Left forelimb (tissue), 1 donor: ENCODE data around the gene RPS6KA2.

Source experiments
- DNase-seq: peaks from one replicate; pipeline ENCODE4 v3.0.0-alpha.2; 2018; ENCODE audit warnings: low spot score

Gene RPS6KA2

DNA sequence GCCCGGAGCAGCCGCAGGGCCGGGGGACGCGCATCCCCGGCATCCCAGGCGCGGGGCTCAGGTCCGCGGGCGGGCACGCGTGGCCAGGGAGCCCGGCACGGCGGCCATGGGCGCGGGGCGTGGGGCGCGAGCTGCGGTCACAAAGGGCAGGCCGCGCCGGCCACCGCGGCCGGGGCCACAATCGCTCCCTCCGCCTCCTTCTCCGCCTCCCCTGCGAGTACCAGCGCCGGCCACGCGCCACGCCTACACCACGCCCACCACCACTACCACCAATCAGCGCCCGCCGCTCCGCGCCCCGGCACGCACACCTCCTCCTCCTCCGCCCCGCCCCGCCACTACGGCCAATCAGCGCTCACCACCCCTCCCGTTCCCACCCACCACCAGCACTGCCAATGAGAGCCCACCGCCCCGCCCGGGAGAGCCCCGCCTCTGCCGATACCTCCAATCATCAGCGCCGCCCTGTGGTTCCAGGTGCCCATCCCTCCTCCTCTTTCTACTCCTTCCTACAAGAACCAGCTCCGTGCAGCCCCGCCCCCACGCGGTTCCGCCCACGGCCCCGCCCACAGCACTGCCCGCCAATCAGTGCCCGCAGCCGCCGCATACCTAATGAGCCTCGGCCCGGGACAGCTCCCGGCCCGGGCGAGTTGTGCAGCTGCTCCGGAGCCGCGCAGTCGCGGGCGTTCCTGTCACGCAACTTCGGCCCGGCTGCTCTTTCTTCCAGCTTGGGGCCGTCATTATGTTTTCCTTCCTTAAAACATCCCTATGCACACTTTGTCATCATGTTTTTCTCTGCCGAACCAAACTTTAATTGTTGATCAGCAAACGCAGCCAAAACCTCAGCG is at the start of gene RPS6KA2:
TSS of gene RPS6KA2 (minus strand) at position 219 of the 842 bp plus-strand sequence. CDS start 232 bp downstream, outside the sequence.
- peak; percentile 100 for DNase-seq

DNA sequence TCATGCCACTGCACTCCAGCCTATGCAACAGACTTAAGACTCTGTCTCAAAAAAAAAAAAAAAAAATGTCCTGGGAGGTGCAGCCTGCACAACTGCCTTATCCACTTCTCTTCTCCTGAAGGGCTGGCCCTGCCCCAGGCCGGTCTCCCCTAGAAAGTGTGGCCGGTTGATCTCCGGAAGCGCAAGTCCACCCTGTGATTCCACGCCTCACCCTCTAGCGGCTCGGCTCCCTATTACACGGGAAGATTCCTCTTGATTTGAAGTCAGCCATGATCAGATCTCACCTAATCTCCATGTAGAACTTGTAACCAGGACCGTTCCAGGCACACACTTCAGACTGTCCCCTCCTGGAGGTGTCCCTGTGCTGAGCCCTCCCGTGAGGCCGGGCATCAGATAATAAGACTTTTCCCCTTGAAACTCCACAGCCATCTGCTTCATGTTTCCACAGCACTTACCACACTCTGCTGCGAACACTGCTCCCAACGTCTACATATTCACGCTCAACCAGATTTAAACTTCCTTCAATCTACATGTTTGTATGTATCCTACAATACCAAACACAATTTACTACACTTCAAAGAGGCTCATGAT is 49.3 kb upstream of the RPS6KA2 start:
- no peak for DNase-seq

DNA sequence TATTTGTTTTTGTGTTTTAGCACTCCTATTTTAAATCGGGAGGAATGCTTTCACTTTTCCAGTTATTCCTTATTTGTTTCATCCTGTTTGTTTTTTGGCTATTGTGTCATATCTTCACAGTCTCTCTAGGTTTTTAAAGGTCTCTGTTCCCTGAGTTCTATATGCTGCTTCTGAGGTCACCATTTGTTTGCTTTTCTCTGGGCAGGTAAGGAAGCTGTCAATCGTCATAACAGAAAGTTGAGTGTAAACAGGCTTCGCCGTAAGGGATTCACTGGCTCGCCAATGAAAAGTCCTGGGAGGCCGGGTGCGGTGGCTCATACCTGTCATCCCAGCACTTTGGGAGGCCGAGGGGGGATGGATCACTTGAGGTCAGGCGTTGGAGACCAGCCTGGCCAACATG is 48.7 kb upstream of the RPS6KA2 start:
- no peak for DNase-seq

DNA sequence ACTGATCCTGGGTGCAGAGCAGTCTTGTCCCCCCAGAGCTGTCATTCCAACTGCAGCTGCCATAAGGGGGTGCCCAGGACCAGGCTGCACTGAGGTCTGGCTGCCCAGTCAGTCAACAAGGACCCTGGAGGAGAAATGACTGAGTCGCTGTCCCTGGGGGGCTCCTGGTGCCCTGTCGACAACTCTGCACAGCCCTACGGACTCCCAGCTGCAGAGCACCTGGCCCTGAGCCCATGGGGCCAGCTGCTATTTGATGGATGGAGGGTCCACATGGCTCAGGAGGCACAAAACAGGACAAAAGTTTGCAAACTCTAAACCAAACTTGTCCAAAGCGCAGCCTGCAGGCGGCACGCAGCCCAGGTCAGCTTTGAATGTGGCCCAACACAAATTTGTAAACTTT is 46.3 kb upstream of the RPS6KA2 start:
- no peak for DNase-seq

DNA sequence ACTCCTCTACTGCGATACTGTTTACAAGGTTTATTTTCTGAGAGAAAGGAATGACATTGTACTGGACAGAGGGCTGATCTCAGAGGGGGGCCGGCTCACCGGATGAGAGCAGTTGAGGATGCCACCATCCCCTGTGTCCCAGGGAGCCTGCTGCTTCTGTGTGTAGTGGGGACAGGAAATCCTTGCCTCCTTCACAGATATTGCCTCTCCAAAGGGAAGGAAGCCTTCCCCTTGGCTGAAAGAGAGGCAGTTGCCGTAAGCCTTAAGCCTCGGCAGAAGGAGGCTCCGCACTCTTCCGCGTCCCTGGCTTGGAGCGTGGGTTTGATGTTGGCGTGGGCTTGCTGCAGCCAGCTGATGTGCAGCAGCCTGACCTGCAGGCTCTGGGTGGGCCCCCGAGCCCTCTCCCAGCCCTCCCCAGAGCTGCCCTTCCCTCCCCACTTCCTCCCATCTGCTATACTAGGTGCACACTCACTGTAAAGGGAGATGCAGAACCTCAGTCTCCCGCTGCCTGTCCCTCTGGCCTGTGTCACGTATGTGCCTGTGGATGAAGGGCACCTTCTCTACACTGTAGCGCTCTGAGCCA is 45.7 kb upstream of the RPS6KA2 start:
- DNase-seq, result no peak

DNA sequence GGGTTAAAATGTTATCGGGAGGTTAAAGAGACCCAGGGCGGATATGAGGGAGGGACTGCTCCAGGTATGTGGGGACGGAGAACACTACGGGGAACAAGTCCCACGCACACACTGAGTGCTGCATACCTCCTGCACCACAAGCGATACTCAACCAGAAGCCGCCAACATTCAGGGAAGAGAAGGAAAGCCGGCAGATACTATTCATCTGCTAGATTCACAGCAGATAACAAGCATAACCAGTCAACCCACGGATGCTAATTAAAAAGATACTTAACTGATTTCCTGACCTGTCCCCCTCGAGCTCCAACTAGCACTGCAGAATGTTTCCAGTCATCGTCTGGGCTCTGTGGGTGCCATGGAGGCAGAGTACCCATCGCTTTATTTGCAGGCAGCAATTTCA is 45.1 kb upstream of the RPS6KA2 start:
- no peak for DNase-seq

DNA sequence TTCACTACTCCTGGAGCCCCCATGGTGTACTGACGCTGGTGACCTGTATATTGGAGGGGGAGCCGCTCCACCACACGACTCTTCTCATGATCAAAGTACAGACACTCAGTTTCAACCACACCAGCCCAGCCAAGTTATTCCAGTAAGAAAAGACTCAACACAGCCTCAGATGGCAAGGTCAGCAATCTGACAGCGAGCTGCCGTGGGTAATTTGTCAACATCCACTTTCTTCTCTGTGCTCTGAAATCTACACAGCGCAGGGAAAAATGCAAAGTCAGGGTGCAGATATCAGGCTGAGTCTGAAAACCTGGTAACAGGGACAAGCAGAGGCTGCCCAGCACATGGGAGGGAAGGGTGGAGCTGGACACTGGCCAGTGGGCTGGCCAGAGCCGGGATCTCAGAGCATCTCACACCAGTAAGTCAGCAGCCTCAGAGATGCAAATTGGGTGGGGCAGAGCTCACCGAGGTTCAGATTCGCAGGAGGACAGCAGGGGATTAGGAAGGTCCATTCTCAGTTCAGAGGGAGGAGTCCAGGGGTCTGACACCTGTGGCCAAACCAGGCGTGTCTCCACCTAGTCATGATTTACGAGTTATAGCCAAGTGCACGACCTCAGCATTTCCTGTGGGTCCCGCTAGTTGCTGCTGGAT is 44.5 kb upstream of the RPS6KA2 start:
- no peak for DNase-seq

DNA sequence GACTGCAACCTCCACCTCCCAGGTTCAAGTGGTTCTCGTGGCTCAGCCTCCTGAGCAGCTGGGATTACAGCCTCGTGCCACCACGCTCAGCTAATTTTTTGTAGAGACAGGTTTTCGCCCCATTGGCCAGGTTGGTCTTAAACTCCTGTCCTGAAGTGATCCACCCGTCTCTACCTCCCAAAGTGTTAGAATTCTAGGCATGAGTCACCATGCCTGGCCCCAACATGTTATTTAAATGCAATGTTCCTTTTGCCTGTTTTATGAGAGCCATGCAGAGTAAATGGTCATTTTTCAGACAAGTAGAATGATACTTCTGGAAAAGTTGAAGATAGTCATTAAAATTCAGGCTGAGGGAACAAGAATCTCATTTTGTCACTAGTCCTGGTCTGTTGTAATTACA is 43.8 kb upstream of the RPS6KA2 start:
- no peak for DNase-seq

DNA sequence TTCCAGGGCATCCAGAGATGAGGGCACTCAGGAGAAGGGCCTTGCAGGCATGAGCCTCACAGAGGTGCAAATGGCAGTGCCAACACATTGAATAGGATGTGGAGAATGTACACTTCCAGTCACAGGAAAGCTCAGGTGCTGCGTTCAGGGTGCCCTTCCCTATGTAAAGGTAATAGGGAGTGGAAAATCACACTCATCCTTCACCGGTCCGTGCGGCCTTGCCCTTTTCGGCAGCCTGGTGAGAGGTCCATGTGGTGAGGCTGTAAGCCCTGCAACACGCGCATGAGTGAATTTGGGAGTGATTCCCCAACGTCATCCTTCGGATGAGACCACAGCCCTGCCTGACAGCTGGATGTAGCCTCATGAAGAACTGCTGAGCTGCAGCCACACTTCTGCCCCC is 43.0 kb upstream of the RPS6KA2 start:
- DNase-seq, result no peak

DNA sequence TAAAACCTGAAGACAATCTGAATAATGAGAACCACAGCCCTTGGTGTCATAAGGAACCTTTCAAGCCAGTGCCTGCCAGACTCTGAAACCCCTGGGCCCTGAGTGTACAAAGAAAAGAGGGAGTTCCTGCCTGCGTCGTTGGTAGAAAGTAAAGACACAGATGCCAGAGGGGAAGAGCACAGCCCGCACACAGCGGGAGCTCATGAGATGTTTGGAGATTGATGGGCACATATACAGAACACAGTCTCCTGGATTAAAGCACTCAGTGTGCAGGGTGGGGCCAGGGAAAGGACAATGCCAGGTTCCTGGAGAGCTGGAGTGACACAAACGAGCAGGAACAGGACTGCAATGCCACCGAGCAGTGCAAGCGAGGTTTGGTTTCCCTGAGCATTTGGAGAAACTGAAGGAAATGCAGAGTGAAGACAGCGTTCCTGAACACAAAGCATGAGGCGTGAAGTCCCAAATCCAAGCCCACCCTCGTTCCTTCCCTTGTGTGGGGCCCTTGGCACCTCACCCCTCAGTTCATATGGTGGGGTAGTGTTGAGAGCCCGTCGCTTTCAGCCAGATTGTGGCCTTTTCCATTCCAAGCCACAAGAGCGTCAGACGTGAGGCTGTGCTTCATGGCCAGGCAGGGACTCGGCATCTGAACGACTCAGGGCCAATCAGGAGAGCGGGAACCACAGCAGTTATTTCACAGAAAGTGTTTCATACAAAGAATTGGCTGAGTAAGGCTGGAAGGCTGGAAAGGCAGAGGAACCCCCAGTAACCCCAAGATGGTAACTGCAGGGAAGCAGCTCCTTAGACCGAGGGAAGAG is 41.0 kb upstream of the RPS6KA2 start:
- no peak for DNase-seq

DNA sequence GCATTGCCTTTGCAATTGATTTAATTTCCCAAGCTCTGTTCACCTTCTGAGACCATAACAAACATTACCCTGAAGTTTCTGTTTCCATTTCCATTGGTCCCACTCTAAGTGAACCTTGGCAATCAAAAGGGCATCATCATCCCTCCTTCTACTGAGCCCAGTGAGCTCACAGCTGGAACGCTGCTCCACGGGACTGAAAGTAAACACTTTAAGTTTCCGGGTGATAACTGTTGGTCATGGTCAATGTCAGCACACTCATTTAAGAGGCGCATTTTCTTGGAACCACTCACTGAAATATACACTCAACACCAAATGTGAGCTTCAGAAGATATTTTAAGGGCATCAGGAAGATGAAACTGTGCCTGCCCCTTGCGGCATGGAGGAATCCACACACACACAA is 37.1 kb upstream of the RPS6KA2 start:
- no peak for DNase-seq

DNA sequence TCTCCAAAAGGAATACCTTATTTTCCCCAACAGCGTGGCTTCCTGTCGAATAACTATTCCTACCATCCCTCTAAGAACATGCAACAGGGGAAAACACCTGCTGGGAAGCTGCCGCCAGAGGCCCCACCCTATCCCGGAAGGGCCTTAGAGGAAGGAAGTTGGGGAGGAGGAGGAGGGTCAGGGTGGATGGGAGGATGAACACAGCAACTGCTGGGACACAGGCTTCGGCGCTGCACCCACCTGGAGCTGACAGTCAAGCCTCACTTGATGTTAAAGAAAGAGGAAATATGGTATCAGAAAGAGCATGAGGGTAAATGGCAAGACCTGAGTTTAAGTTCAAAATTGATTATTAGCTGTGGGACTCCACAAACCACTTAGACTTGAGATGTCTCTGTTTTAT is 36.5 kb upstream of the RPS6KA2 start:
- no peak for DNase-seq

DNA sequence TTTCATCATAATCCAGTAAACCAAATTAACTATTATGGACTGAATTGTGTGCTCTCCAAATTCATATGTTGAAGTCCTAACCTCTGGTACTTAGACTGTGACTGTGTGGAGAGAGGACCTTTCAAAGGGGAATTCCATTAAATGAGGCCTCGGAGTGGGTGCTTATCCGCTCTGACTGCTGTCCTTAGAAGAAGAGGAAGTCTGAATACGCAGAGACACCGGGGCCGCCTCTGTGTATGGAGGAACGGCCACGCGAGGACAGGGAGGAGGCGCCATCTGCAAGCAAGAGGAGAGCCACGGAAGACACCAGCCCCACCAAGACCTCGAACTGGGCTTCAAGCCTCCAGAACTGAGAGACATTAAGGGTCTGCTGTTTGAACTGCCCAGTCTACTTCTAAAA is 35.6 kb upstream of the RPS6KA2 start:
- DNase-seq, result no peak

DNA sequence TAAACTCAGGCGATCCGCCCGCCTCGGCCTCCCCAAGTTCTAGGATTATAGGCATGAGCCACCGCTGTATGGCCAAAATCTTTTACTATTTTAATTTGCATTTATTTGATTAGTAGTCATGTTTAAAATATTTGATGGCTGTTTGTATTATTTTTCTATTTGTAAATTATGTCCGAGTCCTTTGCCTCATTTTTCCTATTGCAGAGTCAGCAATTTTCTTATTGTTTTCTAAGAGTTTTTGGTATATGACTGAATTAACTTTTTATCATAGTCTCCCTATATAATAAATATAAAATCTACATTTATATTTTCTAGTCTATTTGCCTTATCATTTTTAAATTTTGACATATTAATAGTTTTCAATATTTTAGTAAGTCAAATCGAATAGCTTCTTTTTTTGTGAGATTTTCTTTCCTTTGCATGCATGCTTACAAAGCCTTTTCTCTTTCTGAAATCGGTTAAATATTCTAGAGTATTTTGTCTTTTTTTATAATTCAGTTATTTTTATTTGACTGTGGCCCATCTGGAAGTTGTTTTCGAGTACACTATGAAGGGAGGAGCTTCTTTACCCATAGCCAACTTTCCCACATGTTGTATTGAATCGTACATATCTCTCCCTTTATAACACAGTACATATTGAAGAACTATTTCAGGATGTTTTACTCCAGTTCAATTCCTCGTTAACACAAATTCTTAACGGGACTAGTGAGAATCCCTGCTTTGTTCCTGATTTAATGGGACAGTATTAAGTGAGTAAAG is 34.5 kb upstream of the RPS6KA2 start:
- DNase-seq, result no peak

DNA sequence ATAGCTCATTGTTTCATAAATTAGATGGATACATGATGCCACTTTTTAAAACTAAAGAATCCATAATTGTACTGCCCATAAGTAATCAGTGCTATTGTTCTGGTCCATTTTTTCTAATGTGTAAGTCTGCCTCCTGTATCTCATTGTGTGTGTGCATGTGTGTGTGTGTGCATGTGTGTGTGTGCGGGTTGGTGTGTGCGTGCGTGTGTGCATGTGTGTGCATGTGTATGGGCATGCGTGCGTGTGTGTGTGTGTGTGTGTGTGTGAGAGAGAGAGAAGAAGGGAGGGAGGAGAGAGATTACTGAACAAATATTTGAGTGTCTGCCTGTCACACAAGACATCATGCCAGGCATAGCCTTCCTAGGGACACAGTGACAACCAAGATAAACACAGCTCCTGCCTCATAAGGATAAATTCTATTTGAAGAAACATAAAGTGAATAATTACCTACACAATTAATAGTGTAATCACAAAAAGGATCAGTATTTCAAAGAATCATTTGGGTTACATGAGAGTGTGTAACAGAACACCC is 33.2 kb upstream of the RPS6KA2 start:
- no peak for DNase-seq

DNA sequence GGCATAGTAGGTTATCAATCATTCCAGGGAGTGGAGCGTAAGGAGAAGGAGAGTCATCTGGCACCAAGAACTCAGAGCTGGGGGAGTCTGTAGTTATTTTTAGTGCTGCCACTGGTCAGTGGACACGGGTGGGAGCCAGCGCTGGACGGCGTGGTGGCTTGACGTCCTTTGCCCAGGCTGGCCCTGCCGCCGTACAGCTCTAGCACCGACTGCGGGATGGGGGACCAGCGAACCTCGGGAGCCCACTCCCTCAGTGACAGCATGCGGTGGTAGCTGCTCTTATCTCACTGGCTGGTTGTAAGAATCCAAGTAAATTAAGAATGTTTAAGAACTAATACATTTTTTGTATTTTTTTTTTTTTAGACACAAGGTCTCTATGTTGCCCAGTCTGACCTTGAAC is 32.5 kb upstream of the RPS6KA2 start:
- DNase-seq, result no peak

DNA sequence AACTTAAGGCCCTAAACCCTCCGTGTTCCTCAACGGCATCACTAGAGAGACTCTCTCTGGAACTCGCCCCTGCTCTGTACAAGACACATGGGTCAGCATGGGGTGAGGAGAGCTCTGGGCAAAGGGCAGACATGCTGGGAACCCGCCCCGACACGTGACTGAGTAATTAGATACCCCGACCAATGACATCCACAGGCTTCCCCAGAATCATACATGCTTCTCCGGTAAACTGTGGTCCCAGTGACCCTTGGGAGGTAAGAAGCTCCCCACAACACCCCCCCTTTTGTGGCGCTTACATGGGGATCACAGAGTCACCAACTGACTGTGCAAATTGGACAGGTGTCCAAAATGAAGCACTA is 31.7 kb upstream of the RPS6KA2 start:
- DNase-seq, result no peak

DNA sequence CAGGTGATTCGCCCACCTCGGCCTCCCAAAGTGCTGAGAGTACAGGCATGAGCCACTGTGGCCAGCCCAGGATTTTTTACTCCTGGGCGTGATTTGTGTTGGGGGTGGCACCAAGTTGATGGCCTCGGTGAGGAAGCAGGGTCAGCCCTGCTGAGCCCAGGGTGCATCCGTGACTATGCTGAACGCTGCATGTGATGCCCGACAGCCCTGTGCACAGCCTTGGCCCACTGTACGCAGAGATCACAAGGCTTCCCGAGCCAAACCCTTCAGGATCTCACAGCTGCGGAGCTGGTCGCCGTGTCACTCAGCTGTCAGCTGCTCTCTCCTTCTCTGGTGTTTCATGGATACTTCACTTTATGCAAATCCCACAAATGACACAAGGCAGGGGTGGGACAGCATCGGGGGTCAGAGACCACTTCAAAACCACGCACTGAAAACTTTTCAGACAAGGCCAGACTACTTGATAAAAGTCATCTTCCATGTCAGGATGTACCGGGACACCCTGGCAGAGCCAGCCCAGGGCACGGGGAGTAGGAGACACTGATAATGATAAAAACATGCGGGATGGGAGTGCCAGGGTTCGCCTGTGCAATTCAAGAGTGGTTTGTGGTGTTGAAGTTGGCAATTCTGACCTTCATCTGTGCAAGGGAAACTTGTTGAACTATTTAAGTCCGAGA is 31.2 kb upstream of the RPS6KA2 start:
- no peak for DNase-seq

DNA sequence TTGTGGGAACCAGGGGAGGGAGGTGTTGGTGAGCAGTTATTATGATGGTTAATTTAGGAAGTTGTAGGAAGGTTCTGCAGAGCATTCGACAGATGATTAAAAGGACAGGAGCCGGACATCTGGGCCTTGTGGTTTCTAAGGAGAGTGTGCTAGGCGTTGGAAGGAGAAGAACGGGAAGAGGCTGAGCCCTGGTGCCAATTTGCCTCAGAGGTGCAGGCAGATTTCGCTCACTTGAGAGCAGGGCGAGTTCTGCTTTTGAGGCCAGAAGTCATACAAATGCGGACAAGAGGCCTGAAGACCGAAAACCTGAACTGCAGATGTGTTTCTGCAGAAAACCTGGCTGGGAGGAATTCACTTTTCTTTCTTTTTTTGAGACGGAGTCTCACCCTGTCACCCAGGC is 30.5 kb upstream of the RPS6KA2 start:
- DNase-seq, result no peak
